Activated CD4-positive, alpha-beta T cell treated with anti-CD3 and anti-CD28 coated beads, Interleukin-2, amount 10 ng/mL, durations not matched to agents 24 days and 14 days (primary cell): Measurements from ENCODE around the gene SLX1B. TPM values are rescaled to one million over a fixed set of nuclear protein-coding genes. Genes with fewer than 3 reads are reported as not detected.
A peak's percentile ranks its signal among the peaks of the same experiment; 100 is the strongest.
"Not testable (repeated sequence)": the region's sequence is repeated elsewhere in the genome, so short reads cannot be mapped to it uniquely, and the experiment has no call there.

Experiments
- DNase-seq: peaks from one replicate; pipeline ENCODE4 v3.0.0; 2022
- H3K27ac Mint-ChIP-seq: one replicate; pipeline ENCODE4 v1.8.0; 2022; ENCODE audit warnings: mild to moderate bottlenecking, mixed read lengths
- H3K27me3 Mint-ChIP-seq: one replicate; pipeline ENCODE4 v1.8.0; 2022; ENCODE audit warnings: mixed read lengths
- H3K36me3 Mint-ChIP-seq: one replicate; pipeline ENCODE4 v1.8.0; 2022; ENCODE audit warnings: low read depth, mild to moderate bottlenecking, mixed read lengths
- H3K4me1 Mint-ChIP-seq: one replicate; pipeline ENCODE4 v1.8.0; 2021; ENCODE audit warnings: mixed read lengths
- H3K4me3 Mint-ChIP-seq: one replicate; pipeline ENCODE4 v1.8.0; 2022; ENCODE audit warnings: mild to moderate bottlenecking, moderate library complexity, mixed read lengths
- H3K9me3 Mint-ChIP-seq: one replicate; pipeline ENCODE4 v1.8.0; 2021; ENCODE audit warnings: mixed read lengths
- intact Hi-C: fragments of 100-400 bp; cut with micrococcal nuclease; formaldehyde crosslinking; loops from one replicate; pipeline ENCODE4 v1.15.1; 2023
- total RNA-seq: library from RNA; stranded (reverse); gene quantifications from 2 replicates; pipeline ENCODE4 v1.2.3, GENCODE V29; 2022

The SLX1B gene
- total RNA-seq, 1 donor from 2014 or later, result 49.2 TPM

DNA sequence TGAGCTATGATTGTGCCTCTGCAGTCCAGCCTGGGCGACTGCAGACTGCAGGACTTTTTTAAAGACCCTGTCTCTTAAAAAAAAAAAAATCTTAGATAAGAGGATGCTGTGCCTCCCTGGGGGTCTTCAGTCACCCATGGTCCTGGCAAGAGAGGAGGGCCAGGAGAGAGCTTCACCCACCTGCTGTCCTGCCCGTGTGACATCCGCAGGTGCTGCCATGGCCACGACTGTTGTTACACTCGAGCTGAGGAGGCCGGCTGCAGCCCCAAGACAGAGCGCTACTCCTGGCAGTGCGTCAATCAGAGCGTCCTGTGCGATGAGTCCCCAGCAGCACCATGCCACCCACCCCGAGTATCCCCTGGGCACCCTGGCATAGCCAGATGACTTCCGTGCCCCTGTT lies 27.9 kb downstream of the SLX1B start:
- H3K4me1 Mint-ChIP-seq, H3K9me3 Mint-ChIP-seq, H3K27ac Mint-ChIP-seq, H3K4me3 Mint-ChIP-seq, intact Hi-C loops, H3K36me3 Mint-ChIP-seq, H3K27me3 Mint-ChIP-seq: not testable (repeated sequence)
- peak; percentile 47 for DNase-seq

- intact Hi-C loops, H3K36me3 Mint-ChIP-seq, H3K9me3 Mint-ChIP-seq, H3K4me3 Mint-ChIP-seq, DNase-seq, H3K4me1 Mint-ChIP-seq, H3K27ac Mint-ChIP-seq, H3K27me3 Mint-ChIP-seq: not testable (repeated sequence)
Observed at GRCh38 chr16:29506308-29506707, 52.0 kb downstream of the SLX1B start, which contains the start of gene NPIPB12. Gene NPIPB12, minus strand, starts transcription at chr16:29506408.

Other genes with a start within 250 kb of the SLX1B start
- gene NPIPB11, start 47.8 kb upstream of the SLX1B start, total RNA-seq, result 2.3 and 2.4 TPM in 2 replicates
- gene BOLA2, start 182 bp upstream of the SLX1B start, total RNA-seq, result 18.4 and 18.5 TPM in 2 replicates
- gene SULT1A4, start 5.4 kb downstream of the SLX1B start, total RNA-seq, result 2.7 and 3.1 TPM in 2 replicates
- gene NPIPB12, start 51.9 kb downstream of the SLX1B start, total RNA-seq, result 77.8 and 78.8 TPM in 2 replicates
- 157 and 165 TPM in 2 replicates for gene SPN, start 208.7 kb downstream of the SLX1B start, total RNA-seq
- gene QPRT, start 224.6 kb downstream of the SLX1B start, total RNA-seq, result 5.8 and 6.3 TPM in 2 replicates